ENCODE results near the gene LCOR. TPM values are rescaled to one million over a fixed set of nuclear protein-coding genes. Genes with fewer than 3 reads are reported as not detected.

Gene LCOR
- total RNA-seq, 2 donors from 2014 or later = 36.9 to 43.3 TPM

- Mint-ChIP-seq H3K9me3 (no peaks in the 10 kb centered on the region), H3K27ac (peak overlapping the region; percentile 94), H3K27me3 (ENCODE audit: insufficient read depth) (peaks cover 10% of the 10 kb centered on the region), H3K36me3 (ENCODE audit: low read depth) (peaks cover 14% of the 10 kb centered on the region), H3K4me3 (peak overlapping the region; percentile 85), H3K4me1 (peaks cover 24% of the 10 kb centered on the region)
- WGBS, 2 experiments (ENCODE audit: insufficient coverage in 1 of 2, insufficient read length in 1 of 2) = 0 to 2% methylated on average over 11 to 46 of the region's 46 CpGs
- peak; percentile 79 for DNase-seq
- Histone ChIP-seq H3K4me3 (ENCODE audit: low read length) (peak overlapping the region; percentile 95), H3K9ac (ENCODE audit: extremely low read depth, low read length, poor library complexity, severe bottlenecking) (peak overlapping the region; percentile 71), H3K9me3 (ENCODE audit: control insufficient read depth, low read length) (no peaks in the 10 kb centered on the region), H3K4me1 (ENCODE audit: control insufficient read depth, insufficient read depth, low read length) (no peaks in the 10 kb centered on the region), H3K27ac (ENCODE audit: low read depth, low read length) (peak overlapping the region; percentile 99), H3K36me3 (ENCODE audit: control insufficient read depth, insufficient read depth, low read length) (peaks cover 3% of the 10 kb centered on the region), H3K27me3 (ENCODE audit: control insufficient read depth, insufficient read depth, low read length, poor library complexity, severe bottlenecking) (no peaks in the 10 kb centered on the region)
- TF ChIP-seq CTCF (conservative IDR thresholded peaks at IDR 0.05) = no peak
These were observed 1.3 kb downstream of the LCOR start for GRCh38 chr10:96833220-96834001.

- Histone ChIP-seq H3K9ac (ENCODE audit: extremely low read depth, low read length, poor library complexity, severe bottlenecking) (peak overlapping the region; percentile 71), H3K9me3 (ENCODE audit: control insufficient read depth, low read length) (no peaks in the 10 kb centered on the region), H3K4me3 (ENCODE audit: low read length) (peak overlapping the region; percentile 95), H3K27me3 (ENCODE audit: control insufficient read depth, insufficient read depth, low read length, poor library complexity, severe bottlenecking) (no peaks in the 10 kb centered on the region), H3K27ac (ENCODE audit: low read depth, low read length) (peak overlapping the region; percentile 99), H3K4me1 (ENCODE audit: control insufficient read depth, insufficient read depth, low read length) (no peaks in the 10 kb centered on the region), H3K36me3 (ENCODE audit: control insufficient read depth, insufficient read depth, low read length) (peaks cover 6% of the 10 kb centered on the region)
- Mint-ChIP-seq H3K27me3 (ENCODE audit: insufficient read depth) (peaks cover 5% of the 10 kb centered on the region), H3K4me1 (peaks cover 25% of the 10 kb centered on the region), H3K4me3 (peak overlapping the region; percentile 85), H3K27ac (no peak overlapping the region), H3K9me3 (no peaks in the 10 kb centered on the region), H3K36me3 (ENCODE audit: low read depth) (peaks cover 16% of the 10 kb centered on the region)
- DNase-seq = no peak
- no peak for TF ChIP-seq CTCF (conservative IDR thresholded peaks at IDR 0.05)
- WGBS, 2 experiments (ENCODE audit: insufficient coverage in 1 of 2, insufficient read length in 1 of 2) = 33 to 37% methylated on average over 3 to 8 of the region's 8 CpGs
These were observed 2.0 kb downstream of the LCOR start for GRCh38 chr10:96834120-96834519.

GRCh38 chr10:96835899-96836298 lies 3.8 kb downstream of the LCOR start:
- no peaks in the 10 kb centered on the region for H3K27me3 ChIP-seq (ENCODE audit: control insufficient read depth, insufficient read depth, low read length, poor library complexity, severe bottlenecking)
- TF ChIP-seq CTCF (conservative IDR thresholded peaks at IDR 0.05) = no peak
- no peak overlapping the region for H3K4me3 Mint-ChIP-seq
- H3K36me3 Mint-ChIP-seq (ENCODE audit: low read depth) = peaks cover 19% of the 10 kb centered on the region
- no peaks in the 10 kb centered on the region for H3K9me3 Mint-ChIP-seq
- H3K4me1 Mint-ChIP-seq = peaks cover 35% of the 10 kb centered on the region
- H3K4me3 ChIP-seq (ENCODE audit: low read length) = no peak overlapping the region
- 89 to 100% methylated on average over 1 of the region's 1 CpG for WGBS, 2 experiments (ENCODE audit: insufficient coverage in 1 of 2, insufficient read length in 1 of 2)
- H3K27ac Mint-ChIP-seq = no peak overlapping the region
- H3K27ac ChIP-seq (ENCODE audit: low read depth, low read length) = no peak overlapping the region
- no peaks in the 10 kb centered on the region for H3K27me3 Mint-ChIP-seq (ENCODE audit: insufficient read depth)
- no peaks in the 10 kb centered on the region for H3K4me1 ChIP-seq (ENCODE audit: control insufficient read depth, insufficient read depth, low read length)
- H3K9ac ChIP-seq (ENCODE audit: extremely low read depth, low read length, poor library complexity, severe bottlenecking) = no peak overlapping the region
- peaks cover 6% of the 10 kb centered on the region for H3K36me3 ChIP-seq (ENCODE audit: control insufficient read depth, insufficient read depth, low read length)
- DNase-seq = no peak
- H3K9me3 ChIP-seq (ENCODE audit: control insufficient read depth, low read length) = no peaks in the 10 kb centered on the region

Measured in endodermal cell (in vitro differentiated cells).